BE2C (cell line): Measurements from ENCODE around the gene DAP3.

Source experiments
- DNase-seq: peaks from one replicate; pipeline ENCODE4 v3.0.0-alpha.2; 2020
- H3K27me3 ChIP-seq: fragments of 250-450 bp; sonication (Bioruptor Pico); 2 replicates; pipeline ENCODE4 v1.5.1; 2020; ENCODE audit warnings: mild to moderate bottlenecking
- H3K36me3 ChIP-seq: fragments of 250-450 bp; sonication (Bioruptor Pico); 2 replicates; pipeline ENCODE4 v1.5.1; 2020; ENCODE audit warnings: mild to moderate bottlenecking
- H3K4me1 ChIP-seq: fragments of 250-450 bp; sonication (Bioruptor Pico); 2 replicates; pipeline ENCODE4 v1.5.1; 2020
- H3K4me3 ChIP-seq: 2 replicates; pipeline ENCODE4 v1.5.1; 2011; ENCODE audit warnings: low read depth, low read length
- H3K9me3 ChIP-seq: fragments of 250-450 bp; sonication (Bioruptor Pico); 2 replicates; pipeline ENCODE4 v1.5.1; 2020
- TF ChIP-seq, protein P1 (sequence below): IDR thresholded peaks from 2 replicates; pipeline ENCODE4 v1.5.1; 2012; ENCODE audit warnings: mild to moderate bottlenecking, low read depth, low read length

Gene DAP3

DNA sequence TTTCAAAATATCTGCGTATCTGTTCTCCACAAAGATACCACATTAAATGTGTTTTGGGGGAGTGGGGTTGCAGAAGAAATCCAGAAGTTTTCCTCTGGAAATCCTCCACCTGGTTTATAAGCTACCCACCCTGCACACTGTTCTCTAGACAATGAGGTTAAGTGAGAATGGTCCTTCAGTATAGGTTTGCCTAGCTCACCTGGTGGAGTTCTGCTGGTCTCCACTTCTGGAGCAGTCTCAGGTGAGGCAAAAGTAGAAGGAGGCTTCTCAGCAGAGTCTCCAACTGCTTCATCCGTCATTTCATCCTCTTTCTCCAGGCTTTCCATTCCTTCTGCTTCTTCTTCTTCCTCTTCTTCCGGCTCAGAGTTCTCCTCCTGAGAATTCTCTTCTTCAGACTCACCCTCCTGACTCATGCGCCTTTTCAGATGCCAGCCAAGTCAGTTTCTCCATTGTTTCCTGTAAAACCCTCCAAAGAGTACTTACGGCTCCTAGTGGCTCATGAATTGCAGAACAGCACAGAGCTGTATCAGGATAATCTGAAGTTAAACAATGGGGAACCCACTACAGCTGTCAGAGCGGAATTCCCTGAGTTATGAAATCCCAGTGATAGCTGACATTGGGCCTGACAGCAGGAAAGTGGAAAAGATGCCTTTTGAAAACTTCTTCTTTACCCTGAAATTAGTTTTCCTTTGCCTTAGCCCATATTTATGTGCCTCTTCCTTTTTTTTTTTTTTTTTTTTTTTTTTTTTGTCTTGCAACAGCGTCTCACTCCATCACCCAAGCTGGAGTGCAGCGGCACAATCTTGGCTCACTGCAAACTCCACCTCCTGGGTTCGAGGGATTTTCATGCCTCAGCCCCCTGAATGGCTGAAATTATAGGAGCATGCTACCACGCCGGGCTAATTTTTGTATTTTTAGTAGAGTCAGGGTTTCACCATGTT, 40.4 kb upstream of the DAP3 start:
- Histone ChIP-seq H3K27me3 (no peaks in the 10 kb centered on the region), H3K4me1 (peaks cover 5% of the 10 kb centered on the region), H3K36me3 (no peaks in the 10 kb centered on the region), H3K9me3 (no peaks in the 10 kb centered on the region; the same call in 1 of the 2 replicates), H3K4me3 (no peak overlapping the region)
- no peak for DNase-seq
- TF ChIP-seq, protein P1, sequence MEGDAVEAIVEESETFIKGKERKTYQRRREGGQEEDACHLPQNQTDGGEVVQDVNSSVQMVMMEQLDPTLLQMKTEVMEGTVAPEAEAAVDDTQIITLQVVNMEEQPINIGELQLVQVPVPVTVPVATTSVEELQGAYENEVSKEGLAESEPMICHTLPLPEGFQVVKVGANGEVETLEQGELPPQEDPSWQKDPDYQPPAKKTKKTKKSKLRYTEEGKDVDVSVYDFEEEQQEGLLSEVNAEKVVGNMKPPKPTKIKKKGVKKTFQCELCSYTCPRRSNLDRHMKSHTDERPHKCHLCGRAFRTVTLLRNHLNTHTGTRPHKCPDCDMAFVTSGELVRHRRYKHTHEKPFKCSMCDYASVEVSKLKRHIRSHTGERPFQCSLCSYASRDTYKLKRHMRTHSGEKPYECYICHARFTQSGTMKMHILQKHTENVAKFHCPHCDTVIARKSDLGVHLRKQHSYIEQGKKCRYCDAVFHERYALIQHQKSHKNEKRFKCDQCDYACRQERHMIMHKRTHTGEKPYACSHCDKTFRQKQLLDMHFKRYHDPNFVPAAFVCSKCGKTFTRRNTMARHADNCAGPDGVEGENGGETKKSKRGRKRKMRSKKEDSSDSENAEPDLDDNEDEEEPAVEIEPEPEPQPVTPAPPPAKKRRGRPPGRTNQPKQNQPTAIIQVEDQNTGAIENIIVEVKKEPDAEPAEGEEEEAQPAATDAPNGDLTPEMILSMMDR, result peak; percentile 47

DNA sequence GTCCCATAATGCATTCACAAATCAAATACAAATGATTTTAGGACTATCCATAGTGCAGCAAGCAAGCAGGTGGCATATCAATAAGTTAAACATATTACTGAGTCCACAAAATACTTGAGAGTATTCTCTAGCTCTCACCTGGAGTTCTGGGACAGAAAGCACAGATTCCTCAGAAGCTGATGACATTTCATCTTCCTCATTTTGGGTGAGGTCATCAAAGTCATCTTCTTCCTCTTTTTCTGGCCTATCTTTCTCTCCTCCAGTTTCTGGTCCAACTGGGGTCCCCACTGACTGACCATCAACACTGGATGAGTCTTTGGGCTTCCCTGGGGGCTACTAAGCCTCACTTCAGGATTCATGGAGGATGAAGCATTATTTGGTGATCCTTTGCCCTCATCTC, 39.2 kb upstream of the DAP3 start:
- no peaks in the 10 kb centered on the region for H3K36me3 ChIP-seq
- H3K4me3 ChIP-seq, result no peak overlapping the region
- H3K27me3 ChIP-seq, result no peaks in the 10 kb centered on the region
- TF ChIP-seq, protein P1, result no peak
- peaks cover 5% of the 10 kb centered on the region for H3K4me1 ChIP-seq
- no peak for DNase-seq
- H3K9me3 ChIP-seq, result no peaks in the 10 kb centered on the region

DNA sequence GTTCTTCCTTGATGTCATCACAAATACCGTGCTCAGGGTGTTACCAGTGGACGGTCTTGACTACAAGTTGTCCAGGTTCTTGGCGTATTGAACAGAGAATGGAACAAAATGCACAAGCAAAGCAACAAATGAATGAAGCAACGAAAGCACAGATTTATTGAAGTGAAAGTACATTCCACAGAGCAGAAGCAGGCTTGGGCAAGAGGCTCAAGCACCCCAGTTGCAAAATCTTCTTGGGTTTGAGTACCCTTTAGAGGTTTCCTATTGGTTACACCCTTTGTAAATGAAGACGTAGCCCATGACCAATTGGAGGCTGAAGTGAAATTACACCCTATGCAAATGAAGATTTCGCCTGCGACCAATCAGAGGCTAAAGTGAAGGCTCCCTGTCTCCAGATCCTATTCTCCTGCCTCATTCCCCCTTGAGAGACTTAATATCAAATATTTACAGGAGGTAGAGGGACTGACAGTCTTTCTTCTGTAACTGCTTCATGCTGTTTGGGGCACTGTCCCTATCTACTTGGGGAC, 38.6 kb upstream of the DAP3 start:
- peaks cover 5% of the 10 kb centered on the region for H3K4me1 ChIP-seq
- DNase-seq, result no peak

DNA sequence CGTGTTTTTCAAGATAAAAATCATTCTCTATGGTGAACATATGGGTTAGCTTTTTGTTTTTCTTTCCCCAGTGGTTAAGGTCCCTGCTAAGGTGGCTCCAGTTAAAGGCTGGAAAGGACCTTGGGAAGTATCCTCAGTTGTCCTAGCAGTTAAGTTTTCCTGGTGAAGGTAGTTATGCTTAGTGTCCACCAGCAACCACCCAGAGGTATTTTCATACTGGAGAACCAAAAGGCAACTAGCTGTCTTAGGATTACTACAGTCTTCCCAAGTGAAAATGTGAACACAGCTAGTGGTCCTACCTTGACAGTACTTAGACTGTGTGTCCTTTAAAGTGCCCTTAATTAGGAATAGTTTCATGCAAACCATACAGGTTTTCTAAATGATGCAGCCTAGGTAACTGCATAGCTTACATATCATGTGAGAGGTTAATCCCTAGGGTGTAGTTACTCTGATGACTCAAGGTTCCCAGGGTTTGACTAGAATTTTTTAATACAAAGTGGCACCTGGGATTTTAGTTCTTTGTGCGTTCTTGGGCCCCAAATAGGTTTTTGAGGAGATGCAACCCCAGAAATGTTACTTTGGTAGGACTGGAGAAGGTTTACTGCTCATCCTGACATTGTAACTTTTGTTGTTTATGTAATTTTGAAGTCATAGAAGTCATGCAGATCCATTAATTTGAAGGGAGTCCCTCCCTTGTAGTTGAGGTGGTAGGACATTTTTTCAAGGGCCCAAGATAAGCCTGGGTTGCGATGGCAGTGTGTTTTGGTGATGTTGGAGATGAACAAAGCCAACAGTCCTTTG, 36.8 kb upstream of the DAP3 start:
- no peak for DNase-seq
- Histone ChIP-seq H3K9me3 (no peaks in the 10 kb centered on the region), H3K36me3 (no peaks in the 10 kb centered on the region), H3K4me3 (no peak overlapping the region), H3K4me1 (peaks cover 5% of the 10 kb centered on the region), H3K27me3 (no peaks in the 10 kb centered on the region)
- TF ChIP-seq, protein P1, result no peak

More for the DNA sequence above, 38.6 kb upstream of the DAP3 start:
- Histone ChIP-seq H3K27me3 (no peaks in the 10 kb centered on the region), H3K9me3 (no peaks in the 10 kb centered on the region), H3K4me3 (no peak overlapping the region), H3K36me3 (no peaks in the 10 kb centered on the region)
- TF ChIP-seq, protein P1, result no peak

DNA sequence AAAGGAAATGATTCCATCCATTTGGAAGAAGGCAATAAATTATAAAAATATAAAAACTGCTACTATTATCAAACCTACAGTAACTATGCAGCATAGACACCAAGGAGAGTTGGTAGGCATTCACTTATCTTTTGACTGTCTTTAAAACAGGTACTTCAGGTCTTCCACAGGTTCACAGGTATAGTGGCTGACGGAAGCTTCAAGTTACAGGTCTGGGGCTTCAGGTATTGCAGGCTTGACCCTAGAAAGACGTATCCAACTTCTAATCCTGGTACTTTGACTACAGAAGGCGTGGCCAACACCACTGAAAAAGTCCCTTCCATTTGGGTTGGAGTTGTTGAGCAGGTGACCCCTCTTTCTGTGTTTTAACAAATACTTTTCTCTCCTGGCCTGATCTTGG, 35.9 kb upstream of the DAP3 start:
- Histone ChIP-seq H3K36me3 (no peaks in the 10 kb centered on the region), H3K4me3 (no peak overlapping the region), H3K4me1 (peaks cover 5% of the 10 kb centered on the region), H3K9me3 (no peaks in the 10 kb centered on the region), H3K27me3 (no peaks in the 10 kb centered on the region)
- no peak for DNase-seq
- TF ChIP-seq, protein P1, result no peak
